GM21786 (cell line): Measurements from ENCODE around the gene ZNF536.

Experiments
- ATAC-seq: cut with Tn5 transposase; IDR thresholded peaks from one replicate; pipeline ENCODE4 v1.9.1; 2021; ENCODE audit not compliant: unreplicated experiment

The ZNF536 gene

DNA sequence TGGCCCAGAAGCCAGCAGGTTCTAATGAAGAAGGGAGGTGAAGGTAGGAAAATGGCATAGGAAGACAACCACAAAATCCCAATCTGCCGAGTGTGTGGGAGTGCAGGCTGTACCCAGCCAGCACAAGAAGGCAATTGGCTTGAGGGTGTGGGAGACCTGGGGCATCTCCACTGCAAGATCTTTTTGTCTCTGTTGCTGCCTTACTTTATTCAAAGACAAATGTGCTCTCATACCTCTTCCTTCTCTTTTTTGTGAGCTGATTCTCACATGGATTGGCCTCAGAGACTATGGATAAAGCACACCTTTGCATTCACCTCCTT is 183.6 kb downstream of the ZNF536 start:
- no peak for ATAC-seq

DNA sequence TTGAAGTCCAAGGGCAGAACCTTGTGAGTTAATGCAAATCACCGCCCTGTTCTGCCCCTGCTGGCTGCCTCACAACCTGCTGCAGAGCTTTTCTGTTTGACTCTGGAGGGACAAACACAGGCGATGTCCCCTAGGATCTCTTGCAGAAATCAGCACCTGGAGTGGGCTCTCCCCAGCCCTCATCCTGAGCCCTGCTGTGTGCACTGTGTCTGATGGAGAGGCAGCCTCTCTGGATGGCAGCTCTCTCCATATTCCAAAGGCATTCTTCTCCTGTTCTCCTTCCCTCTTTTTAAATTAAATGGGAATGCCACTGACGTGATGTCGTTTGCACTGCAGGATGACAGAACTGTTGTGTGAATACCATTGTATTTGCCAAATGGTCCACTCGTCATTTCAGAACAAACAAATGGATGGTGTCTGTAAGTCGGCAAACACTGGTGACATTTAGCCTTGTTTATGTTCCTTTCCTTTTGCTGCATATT is 184.1 kb downstream of the ZNF536 start:
- ATAC-seq = no peak

DNA sequence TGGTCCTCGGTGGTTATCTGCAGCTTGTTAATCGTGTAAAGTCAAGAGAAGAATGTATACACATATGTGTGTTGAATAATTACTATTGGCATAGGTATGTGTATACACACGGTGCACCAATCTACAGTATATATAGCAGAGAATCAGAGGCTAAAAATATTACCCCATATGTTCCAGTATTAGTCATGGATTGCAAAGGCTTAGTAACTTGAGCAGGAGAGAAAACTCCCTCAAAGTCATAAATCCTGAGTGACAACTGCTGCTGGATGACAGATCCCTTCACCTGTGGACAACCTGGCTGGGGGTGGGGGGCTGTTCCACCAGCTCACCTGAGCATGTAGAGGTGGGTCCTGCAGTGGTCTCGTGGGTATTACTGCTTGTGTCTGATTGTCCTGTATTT is 185.0 kb downstream of the ZNF536 start:
- ATAC-seq = no peak

DNA sequence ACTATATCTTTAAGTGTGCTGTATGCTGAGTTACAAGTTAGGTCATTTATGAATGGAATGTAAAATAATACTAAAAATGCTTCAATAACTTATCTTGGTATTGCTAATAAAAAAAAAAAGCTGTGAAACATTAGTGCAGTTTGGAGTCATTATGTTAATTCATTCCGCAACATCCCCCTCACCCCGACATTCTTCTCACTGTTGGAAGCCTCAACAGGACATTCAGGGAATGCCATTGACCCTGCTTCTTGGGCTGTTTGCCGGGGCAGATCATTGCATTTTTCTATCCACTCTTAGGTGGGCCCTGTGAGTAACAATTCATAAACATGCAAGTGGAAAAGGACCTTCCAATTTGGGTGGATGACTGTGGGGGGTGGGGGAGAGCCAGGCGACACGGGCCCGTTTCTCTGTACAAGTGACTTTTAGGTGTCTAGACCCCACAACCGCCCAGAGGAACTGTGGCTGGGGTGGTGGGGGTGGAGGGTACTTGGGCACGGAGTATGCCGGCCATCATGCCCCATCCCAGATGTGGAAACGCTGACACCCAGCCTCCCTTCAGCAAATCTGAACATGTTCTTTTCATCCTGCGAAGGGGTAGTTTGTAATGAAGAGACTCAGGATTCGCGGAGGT is 185.9 kb downstream of the ZNF536 start:
- ATAC-seq = no peak

DNA sequence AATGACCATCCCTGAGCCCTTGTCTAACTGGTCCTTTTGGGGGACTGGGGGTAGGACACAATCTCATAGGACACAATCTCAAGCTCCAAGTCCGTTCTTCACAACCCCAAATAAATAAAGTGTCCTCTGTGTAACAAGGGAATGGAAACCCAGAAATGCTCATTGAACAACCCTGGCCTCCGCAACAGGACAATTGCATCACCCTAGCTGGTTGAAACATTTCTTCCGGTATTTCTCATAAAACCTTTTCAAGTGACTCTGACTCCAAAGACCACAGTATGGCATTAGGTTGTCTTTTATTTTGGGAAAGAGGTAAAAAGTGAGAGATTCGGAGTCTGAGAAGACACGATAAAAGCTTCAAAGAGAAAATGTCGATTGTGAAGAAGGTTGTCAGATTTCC is 186.6 kb downstream of the ZNF536 start:
- ATAC-seq = no peak

DNA sequence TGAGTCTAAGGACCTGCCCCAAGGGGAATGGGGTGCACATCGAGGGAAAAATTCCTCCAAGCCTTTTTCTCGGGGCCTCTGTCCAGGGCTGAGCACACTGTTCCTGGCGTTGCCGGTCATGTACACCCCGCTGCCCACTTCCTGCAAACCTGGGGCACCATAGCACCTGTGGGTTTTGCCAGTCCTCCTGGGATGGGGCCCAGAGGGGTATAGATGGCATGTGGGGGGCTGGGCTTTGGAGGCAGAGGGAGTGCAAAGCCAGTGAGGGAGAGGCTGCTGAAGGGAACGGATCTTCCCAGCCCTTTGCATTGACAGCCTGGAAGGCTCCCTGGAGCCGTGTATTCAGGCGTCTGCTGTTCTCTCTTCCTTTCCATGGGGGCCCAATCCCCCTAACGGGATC is 187.3 kb downstream of the ZNF536 start:
- ATAC-seq = no peak

DNA sequence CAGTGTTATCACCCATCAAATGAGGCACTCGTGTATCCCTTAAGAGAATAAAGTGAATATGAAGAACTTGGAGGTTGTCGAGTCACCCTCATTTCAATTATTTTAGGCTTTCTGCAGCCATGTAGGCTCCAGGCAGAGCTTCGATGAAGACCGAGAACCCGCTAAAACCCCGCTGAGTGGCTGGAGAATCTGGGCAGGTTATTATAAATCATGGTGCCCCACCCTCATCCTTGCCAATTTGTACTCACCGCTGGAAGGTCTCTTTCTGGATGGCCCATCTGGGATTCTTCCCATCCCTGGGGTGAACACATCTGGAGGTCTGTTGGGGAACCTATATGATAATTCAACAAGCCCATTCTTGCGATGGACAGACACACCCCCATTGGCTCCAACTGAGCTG is 190.8 kb downstream of the ZNF536 start:
- ATAC-seq = no peak

DNA sequence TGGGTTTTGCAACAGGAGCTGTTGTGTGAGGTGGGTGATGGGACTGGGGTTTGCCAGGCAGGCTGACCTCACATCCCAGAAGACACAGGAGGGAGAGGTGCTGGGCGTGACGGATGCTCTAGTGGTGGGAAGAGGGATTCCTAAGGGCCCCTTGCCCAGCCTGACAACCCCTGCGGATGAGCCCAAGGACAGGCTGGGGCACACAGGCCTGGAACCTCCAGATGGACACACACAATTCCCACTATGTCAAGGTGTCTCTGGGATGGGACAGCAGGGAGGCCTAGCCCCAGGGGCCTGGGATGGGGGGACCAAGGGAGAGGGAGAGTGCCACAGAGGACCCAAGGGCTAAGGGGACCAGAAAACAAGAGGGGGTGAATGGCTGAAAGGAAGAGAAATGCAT is 191.5 kb downstream of the ZNF536 start:
- no peak for ATAC-seq

DNA sequence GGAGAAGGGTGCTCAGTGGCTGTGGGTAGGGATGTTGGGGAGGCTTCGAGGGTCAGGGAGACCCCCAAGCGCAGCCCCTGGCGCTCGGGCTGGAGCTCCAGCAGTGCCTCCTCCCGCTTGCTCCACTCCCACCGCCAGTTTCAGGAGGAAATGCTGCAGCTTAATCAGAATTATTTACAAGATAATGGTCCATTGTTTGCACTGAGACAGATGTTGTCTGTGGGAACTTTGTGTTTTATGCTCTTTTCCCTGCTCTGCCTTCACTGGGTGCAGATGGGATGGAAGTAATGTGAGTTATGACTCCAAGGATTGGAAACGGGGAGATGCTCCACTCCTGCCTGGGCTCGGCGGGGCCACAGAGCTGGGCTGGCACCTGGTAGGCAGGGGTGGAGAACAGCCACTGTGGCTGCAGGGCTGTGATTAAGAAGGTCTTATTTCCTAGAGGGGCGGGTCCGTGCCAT is 192.4 kb downstream of the ZNF536 start:
- no peak for ATAC-seq

DNA sequence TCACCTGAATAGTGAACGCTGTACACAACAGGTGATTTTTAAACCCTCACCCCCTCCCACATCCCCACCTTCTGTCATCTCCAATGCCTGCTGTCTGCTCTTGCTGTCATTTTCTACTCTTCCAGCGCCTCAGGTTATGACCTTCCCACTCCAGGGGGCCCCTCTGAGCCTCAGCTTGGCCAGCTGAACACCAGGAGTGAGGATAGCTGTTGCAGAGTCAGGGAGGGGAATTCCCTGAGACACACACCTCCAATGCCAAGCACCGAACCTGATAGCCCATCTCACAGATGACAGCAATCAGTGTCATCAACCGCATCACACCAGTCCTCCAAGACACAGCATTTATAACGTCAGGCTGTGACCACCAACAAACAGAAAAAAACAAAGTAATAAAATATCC is 193.5 kb downstream of the ZNF536 start:
- no peak for ATAC-seq

DNA sequence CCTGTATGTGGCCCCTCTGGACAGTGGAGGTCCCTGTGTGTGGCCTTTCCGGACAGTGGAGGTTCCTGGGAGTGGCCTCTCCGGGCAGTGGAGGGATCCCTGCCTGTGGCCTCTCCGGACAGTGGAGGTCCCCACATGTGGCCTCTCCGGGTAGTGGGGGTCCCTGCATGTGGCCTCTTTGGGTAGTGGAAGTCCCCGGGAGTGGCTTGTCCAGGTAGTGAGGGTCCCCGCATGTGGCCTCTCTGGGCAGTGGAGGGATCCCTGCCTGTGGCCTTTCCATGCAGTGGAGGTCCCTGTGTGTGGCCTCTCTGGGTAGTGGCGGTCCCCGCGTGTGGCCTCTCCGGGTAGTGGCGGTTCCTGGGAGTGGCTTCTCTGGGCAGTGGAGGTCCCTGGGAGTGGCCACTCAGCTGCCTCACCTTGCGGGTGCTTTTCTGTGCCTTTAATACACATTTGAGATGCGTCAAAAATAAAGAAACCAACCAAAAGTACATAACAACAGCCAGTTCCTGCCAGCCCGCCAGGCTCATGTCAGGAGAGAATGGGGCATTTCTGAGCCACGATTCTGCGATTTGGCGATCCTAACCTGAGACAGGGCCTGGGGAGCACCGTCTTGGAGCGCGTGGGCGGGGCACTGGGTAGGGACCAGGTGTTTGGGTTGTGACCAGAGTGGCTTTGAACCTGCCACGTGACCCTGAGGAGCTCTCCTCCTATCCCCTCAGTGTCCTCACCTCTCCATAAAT is 194.7 kb downstream of the ZNF536 start:
- no peak for ATAC-seq

DNA sequence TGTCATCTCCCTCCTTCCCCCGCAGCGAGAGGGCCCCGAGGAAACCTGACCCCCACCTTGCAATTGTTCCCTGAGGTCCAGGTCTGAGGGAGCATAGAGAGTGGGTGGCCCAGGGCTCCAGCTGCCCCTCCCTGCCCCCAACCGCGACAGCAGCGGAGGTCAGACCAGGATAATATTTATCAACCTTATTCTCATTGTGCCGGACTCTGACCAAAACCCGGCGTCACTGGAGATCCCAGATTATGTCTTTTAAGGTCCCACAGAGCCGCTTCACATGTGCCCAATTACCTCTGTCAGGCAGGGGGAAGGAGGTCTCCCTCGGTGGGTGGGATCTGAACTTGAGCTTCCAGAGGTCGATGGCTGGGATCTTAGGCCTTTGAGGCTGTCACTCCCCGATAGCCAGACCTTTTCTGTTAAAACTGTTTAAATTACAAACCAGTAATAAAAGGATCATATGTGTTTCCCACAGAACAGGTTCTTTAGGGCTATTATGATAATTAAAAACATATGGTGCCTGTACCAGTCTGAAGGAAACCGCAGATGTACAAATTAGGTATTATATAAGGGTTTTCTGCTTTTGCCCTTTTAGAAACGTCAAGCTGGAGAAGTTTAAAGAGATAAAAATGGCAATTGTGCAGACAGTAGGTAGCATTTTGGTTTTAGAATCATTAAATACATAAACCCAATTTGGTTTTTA is 195.5 kb downstream of the ZNF536 start:
- ATAC-seq = no peak

DNA sequence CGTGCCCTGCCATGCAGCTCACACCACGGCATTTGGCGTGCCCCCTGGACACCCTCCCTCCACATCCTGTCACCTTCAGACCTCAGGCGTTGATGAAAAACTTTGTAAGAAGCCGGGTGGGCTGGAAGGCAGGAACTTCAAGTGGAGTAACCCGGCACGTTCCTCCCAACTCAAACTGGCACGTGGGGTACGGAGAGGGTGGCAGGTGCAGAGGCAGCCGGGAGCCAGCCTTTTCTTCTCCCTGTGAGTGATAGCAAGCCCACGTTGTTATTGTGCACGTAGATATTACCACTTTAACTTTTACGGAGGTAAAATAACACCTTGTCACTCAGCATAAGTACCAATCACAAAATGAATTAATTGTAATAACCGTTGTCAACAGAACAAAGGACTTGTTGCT is 198.0 kb downstream of the ZNF536 start:
- no peak for ATAC-seq

DNA sequence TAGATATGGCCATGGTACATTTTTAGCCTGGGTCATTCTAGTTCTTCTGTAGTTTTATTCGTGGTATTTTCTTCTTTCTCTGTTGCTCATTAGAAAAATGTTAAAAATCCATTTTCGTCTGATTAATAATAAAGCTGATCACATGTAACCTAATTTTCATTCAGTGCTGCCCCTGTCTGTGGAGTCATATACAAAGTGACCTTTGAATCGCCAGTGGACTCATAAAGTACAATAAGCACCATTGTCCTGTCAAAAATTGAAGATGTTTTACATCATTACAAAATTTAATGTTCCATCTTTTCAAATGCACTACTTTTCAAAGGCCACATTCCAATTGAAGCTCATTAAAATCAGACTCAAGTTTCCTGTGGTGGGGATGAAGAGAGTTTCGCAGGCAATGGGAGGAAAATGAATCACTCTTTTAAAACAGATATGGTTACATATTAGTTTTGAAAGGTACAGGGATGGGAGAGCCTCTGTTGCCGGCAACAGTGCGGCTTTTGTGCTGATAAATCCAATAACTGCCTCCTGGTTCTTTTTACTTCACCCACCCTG is 205.4 kb downstream of the ZNF536 start:
- ATAC-seq = no peak

DNA sequence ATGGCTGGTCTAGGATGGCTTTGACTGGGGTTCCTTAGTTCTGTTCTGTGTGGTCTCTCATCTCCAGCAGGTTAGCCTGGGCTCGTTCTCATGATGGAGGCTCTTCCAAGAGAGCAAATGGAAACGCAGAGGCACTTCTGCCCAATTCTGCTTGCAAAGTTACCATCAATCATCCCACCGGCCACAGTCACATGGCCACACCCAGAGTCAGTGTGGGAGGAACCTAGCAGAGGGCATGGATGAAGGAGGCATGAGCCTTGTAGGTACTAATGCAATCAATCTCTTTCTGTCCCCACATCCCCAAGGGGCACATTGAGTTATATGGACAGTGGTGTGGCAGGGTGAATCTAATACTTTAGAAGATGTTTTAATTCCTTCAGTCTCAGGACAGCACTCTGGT is 207.2 kb downstream of the ZNF536 start:
- no peak for ATAC-seq

DNA sequence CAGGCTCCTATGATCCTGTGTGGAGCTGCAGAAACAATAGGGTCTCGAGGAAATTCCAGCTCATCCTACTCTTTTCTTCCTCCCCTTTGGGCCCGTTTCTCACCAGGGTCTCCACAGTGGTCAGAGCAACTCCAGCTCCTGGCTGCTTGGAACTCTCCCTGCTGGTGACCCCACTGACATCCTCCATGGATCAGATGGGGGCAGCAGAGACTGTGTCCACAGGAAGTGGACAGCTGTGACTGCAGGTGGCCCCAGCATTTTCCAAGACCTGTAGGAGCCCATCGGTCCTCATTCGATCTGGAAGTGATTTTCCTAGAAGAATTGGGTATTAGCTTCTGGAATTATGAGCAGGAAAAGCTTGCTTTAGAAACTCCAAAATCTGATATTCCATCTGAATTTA is 208.5 kb downstream of the ZNF536 start:
- no peak for ATAC-seq

DNA sequence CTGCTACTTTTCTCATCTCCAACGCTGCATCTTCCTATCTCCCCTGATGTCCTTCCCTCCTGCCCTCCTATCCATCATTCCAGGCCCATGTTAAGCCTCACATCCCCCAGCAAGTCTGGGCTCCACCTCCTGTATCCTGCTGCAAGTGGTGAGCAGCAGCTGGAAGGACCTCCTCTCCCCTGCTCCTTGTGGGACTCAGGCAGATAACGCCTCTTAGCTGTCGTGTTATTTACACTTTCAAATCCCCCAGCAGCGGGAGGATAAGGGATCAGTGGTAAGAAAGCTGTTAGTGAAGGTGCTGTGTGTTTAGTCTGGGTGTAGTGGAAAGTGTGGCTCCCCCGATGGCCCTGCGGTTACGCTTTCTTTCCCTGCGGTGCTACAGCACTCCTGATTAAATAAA is 211.9 kb downstream of the ZNF536 start:
- ATAC-seq = no peak

DNA sequence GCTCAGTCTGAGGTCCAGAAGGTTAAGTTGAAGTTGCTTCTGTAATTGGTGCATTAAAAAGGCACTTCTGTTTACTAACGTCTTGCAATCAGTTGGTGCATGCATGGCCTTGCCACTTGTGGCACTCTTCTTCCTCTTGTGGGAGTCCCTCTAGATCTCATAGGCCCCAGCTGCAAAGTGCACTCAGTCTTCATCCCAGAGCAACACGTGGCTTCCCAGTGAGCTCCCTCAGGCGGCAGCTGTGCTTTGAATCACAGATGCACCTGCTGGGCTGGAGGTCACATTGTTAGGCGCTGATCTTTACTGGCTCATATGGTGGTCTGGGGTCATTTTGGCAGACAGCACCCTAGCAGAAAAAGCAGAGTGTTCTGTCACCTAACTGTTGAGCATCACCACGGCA is 215.7 kb downstream of the ZNF536 start:
- no peak for ATAC-seq

DNA sequence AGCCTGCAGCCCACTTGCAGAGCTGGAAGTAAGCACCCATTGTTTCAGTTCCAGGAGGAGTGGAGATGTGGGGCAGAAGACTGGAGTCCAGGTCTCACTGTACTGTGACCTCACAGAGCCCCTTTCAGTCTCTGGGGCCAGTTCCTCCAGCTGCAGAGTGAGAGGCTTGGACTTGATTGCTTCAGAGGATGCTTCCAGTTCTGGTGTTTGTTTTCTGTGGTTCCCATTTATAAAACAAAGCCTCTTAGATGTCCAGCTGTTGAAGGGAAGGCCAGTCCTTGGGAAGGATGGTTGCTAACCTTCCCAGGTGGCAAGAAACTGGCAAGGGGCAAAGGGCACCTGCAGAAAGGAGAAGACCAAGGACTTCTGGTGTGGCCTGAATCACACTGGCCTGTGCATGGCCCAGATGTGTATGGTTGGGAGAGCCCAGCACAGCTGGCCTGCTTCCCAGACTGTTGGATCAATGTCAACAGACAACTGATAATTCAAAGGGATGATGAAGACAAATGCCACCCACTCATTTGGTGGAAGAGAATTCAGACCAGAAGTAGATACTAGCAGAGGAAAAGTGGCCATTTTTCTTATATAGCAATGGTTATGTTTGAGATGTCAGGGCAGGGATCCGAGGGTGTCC is 218.5 kb downstream of the ZNF536 start:
- ATAC-seq = no peak

DNA sequence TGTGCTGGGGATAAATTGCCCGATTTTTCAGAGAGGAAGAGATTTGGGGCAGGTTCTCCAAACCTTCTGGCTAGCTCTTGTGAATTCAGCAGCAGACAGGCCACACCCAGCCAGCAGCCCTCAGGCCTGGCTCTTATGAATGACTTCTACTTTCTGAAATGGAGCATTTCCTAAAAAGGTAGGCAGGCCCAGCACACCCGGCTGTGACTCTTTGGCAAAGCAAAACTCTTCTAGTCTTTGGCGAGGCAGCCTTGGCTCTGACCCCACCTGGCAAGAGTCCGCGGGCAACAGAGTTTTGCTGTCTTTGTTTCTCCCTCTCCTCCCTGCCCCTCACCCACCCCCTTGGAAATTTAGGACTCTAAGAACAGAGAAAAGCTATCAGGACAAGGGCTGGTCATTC is 221.2 kb downstream of the ZNF536 start:
- ATAC-seq = no peak

DNA sequence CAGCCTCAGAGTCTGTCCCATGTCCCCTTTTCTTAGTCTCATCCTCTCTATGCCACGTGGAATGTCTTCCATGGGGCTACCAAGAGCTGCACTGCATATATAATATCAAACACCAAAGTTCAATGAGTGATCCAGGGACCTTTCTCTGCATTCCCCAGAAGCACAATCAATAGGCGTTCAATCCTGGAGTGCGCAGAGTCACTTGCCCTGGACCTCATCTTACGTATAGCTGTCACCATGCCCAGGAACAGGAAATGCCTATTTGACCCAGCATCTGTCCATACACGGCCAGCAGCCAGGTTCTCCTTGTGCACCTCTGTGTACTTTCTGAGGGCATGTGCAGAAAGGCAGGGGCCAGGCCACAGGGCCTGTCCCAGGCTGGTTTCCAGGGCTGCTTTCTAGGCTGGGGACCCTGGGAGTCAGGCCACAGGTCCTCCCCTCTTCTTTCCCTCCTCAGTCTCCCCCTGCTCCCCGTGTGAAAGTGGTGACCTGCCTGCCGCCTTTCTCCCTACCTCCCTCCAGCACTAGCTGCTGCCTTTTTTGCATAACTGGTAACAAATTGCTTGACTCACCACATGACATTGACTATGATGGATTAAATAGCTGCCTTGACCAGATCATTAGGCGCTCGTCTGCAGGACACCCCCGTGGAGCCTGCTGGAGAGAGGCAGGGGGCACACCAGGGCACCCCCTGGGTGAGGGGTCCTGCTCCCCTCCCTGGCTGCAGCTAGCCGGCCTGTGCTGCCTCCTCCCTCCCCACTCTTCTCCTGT is 222.0 kb downstream of the ZNF536 start:
- ATAC-seq = no peak
